SW 1271 (cell line): ENCODE data around the gene SMAD3.

Experiments
- DNase-seq, 2 experiments: peaks; one replicate each; lab custom pipeline; 2025; lab: John Stamatoyannopoulos, UW

SMAD3 gene

DNA sequence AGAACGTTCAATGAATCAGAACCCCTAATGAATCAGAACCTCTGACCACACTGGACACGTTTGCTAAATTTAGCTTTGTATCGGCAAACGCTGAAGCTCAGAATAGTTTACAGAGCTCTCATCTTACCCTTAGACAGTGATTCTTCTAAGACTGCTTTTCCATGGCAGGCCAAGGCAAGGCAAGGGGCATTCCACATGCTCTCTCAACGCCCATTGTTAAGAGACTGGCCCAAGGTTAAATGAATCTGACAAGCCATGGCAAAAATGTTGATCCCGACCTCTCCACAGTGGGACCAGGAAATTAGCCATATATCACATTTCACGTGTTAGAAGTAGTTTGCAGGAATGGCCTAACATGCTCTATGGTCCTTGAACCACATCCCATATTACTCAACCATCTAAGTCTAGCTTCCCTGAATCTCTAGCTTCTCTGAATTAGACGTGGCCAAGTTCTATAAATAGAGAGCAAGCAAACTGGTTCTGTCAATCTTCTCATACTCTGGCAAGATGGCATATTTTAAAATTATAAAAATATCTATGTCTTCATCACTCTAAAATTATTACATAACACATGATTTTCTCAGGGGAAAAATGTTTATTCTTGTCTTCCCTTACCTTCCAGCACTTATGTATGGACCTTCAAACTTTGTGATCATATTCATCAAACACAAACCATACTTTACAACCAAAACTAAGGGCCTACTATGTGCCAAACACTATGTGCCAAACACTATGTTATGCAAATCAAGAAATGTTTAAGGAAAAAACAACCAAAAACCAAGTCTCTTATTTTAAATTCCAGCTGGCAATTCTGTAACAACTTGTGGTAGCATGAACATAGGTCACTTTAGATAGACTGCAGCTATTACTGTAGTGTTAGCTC, 134.7 kb downstream of the SMAD3 start:
- no peak for DNase-seq

DNA sequence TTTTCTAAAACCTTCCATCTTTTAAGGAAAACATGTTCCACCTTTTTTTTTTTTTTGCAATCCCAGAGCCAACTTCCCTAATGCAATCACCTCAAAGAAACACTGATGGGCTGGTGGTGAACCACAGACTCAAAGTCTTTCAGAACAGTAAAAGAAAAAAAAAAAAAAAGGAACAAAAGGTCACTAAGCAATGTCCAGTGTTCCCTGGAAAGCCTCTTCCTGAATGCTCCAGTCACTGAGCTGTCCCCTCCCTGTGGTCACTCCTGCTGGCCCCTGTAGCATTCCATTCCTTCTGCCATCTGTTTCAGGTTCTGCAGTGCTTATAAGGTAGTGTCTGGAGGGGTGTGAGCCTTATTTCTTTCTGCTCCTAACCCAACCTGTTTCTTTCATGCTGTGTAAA, 135.7 kb downstream of the SMAD3 start:
- no peak for DNase-seq

DNA sequence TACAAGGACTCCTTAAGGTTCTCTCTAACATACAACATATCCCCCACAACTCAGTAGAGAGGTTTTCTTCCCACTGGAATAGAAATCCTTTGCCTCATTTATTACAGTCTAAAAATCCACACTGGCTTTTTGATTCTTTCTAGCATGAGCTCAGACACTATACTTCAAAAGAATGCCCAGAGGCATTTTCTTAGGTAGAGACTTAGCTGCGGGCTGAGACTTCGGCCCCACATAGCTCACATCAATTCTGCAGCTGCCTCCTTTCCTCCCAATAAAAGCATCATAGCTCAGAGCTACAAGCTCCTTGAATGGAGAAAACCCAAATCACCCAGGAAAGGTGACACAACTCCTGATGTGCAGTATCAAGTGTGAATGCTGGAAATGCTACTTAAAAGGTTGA, 136.7 kb downstream of the SMAD3 start:
- no peak for DNase-seq

DNA sequence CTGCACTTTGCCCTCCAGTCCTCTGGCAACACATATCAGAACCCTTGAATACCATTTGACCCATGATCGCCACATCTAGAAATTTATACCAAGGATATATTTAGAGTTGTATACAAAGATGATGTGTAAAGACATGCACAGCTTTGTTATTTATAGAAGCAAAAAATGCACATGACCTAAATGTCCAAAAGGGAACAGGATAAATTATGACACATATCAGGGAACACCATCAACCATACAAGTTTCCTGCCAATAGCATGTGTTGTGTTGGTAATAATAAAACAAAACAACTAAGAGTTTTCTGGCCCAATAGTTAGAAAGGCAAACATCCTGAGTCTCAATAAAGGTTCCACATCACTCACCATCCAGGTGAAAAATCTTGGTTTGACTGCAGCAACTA, 137.6 kb downstream of the SMAD3 start:
- no peak for DNase-seq

DNA sequence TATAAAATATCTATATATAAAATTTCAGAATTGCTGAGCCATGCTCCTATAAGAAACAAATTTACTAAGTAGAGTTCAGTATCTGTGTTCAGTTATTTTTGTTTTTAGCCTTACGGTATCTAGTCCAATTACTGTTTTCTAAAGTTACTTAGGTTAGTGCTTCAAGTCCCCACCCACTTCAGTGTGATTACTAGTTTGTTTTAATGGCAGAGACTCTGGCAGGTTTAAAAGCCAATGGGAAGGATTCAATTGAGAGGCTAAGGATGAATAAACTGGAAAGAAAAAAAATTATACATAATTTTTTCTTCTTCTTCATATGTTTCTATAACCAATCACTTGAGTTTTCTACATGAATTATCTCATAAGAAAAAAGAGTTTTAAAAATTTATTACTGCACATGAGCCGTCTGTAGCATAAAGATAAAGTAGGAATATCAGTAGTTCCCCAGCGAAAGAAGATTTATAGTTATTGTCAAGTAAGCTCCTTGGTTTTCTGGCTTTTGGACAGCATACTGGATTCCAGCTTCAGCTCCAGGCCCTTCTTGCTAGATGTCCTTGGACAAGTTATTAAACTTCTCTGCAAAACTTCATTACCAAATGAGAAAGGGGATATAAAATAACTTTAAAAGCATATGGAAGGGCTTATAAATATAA, 142.3 kb downstream of the SMAD3 start:
- DNase-seq, result no peak

DNA sequence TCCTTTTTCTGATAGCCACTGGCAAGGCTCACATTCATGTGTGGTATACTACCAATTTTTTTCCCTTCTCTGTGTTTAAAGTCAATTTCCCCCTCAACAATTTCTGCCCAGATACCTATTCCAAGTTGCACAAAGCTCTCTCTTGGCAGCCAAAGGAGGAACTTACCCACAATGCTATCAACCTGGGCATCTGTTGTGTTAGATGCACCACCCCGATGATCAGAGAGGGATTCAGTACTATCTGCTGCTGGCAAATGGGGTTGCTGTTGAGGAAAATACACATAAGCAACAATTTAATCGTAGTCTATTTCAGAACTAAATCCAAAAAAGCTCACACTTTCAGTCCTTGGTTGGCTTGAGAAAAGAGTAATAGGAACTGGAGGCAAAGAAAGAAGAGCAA, 143.0 kb downstream of the SMAD3 start:
- no peak for DNase-seq

DNA sequence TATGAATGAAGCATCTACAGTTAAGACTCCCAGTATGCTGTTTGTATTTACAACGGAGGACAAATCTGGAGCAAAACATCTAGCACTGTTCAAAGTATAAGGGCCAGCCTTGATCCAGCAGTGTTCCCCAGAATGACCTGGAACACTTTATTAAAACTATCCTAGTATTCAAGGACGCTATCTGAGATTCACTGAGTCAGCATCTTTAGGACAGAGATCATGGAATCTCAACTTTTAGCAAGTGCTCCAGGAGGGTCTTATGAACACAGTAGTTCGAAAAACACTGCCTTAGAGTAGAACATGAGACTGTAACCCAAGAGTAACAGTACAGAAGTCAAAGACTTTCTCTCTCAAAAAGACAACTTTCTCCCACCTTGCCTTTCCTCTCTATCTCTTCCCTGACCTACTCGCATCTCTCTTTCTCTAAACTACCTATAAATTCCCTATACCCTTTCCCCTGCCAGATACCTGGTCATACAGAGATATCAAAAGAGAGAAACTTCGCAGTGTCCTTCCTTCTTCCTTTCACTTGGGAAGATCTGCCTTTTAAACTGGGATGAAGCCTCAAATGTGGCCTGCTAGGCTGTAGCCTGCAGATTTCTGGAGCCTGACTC, 145.3 kb downstream of the SMAD3 start:
- DNase-seq, result no peak

DNA sequence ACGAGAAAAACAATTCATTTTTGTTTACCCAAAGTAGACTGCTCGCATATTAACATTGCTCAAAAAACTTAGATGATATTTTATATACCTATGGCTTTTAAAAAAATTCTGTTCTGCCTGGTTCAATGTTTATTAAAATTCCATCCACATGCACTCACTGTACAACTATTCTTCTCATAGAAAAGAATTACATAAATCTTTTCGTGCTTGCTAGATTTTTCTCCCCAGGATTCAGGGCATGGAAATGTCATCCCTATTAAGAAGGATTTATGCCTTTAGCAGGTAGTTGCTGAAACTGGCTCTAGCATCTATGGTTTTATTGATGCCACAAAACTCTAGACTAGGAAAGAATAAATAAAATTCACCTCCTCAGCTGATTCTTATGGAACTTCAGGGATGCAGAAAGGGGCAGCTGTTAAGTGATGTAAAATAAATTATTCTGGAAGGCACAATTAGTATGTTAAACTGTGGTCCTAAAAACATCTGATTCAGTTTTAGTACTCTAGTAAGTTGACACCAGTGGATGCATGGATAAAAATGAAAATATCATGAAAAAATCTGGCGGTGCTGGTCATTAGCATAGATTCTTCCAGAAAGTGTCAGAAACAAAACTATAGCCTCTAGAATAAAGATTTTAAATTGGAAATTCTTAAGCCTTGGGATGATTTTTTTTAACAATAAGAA, 147.4 kb downstream of the SMAD3 start:
- DNase-seq, result no peak

DNA sequence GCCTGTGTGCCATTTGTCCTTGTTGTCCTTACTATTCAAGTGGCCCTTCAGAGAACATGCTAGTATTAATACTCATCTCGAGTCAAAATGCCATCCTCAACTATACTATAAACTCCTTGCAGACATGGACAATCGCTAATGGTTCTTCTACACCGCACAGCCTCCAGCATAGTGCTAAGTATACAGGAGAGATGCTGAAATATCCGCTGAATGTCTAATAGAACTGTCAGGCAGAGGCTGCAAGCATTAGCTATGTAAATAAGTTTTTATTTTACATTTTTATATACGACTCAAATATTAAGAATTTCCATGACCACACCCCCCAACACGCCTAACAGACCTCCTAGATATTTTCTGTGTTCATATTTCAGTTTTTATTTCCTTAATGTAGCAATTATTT, 149.7 kb downstream of the SMAD3 start:
- no peak for DNase-seq

DNA sequence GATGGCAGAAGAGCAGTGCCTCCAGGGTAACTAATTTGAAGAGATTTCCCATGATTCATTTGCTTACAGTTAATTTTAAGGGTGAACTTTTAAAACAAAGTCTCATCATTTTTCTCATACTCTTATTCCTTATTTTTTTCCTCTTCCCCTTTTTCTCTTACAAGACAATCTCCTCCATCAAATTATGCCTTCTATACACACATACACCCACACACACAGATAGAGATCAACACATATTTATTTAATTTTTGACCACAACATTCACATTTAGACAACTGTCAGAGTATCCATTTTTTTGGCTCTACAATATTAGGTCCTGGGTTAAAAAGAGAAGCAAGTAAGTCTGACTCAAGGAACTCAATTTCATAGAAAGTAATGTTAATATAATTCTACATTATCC, 151.5 kb downstream of the SMAD3 start:
- DNase-seq, result no peak

DNA sequence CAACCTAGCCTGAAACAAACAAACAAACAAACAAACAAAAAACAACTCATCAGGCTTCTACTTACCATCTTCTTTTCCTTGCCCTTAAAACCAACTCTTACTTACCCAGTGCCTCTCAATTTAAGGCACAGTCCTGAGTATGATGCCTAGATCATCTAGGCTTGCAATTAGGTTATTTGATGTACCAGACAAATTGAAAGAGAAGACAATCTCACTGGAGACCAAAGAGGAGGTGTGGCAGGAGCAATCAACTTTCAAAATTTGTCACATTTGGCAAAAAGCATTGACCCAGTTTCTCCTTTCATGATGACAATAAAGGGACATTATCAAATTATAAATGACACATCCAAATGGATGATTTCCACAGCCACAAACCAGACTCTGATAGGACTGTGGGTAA, 153.0 kb downstream of the SMAD3 start:
- DNase-seq, result no peak

DNA sequence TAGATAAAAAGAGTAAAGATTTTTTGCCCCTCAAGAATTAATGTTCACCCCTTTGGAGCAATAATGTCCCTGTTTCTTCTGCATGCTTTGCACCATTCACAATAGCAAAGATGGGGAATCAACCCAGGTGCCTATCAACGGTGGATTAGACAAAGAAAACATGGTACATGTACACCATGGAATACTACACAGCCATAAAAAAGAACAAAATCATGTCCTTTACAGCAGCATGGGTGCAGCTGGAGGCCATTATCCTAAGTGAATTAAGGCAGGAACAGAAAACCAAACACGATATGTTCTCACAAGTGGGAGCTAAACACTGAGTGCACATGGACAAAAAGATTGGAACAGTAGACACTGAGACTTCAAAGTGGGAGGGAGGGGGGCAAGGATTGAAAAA, 153.9 kb downstream of the SMAD3 start:
- DNase-seq, result no peak

DNA sequence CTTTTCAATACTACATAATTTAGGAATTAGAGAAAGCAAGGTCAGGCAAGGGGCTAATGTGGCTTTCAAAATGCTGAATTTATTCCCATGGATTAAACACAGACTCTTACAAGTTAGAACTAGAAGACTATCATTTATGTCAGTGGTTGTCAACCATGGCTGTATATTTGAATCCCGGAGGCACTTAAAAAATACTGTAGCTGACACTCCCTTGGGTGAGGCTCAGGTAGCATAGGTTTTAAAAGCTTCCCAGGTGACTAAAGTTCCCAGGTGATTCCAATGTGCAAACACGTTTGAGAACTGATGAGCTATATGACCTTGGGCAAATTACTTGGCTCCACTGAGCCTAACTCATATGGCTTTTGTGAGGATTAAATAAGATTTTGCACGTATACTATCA, 159.5 kb downstream of the SMAD3 start:
- DNase-seq, result no peak

DNA sequence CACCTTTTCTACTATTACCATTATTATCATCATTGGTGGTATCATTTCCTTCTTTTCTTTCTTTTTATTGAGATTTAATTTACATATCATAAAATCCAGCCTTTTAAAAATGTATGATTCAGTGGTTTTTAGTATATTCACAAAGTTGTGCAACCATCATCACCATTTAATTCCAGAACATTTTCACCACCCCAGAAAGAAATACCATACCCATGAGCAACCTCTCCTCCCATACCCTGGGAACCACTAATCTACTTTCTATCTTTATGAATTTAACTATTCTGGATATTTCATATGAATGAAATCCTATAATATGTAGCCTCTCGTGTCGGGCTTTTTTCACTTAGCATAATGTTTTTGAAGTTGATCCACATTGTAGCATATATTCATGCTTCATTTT, 159.9 kb downstream of the SMAD3 start:
- no peak for DNase-seq

DNA sequence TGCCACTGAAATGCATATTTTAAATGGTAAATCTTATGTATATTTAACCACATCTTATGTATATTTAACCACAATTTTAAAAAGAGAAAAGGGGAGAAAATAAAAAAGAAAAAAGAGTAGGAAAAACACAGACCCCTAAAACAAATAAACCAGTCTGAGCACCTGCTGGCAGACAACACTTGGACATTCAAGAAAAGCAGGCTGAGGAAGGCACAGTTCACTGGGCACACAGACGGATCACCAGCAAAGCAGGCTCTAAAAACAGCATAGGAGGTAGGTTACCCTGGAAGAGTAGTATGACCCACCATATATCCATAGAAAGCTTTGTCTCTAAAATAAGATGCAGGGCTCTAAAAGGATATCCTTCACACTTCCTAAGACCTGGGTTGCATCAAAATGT, 162.0 kb downstream of the SMAD3 start:
- DNase-seq, result no peak

DNA sequence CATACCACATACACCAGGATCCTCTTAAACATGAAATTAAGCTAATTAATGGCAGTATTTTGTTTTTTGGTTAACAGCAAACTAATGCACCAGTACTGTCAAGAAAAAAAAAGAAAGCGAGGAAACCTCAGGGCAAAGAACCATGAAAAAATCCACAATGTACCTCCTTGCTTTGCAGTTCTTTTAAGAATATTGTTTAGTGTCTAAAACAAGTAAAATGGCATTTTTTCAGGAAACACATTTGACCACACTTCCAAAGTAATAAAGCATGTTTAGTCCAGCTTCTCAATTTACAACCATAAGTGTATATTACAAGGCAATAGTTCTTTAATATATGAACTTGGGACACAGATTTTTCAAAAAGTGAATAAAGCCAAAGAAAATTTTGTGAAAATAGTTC, 162.4 kb downstream of the SMAD3 start:
- DNase-seq, result no peak

DNA sequence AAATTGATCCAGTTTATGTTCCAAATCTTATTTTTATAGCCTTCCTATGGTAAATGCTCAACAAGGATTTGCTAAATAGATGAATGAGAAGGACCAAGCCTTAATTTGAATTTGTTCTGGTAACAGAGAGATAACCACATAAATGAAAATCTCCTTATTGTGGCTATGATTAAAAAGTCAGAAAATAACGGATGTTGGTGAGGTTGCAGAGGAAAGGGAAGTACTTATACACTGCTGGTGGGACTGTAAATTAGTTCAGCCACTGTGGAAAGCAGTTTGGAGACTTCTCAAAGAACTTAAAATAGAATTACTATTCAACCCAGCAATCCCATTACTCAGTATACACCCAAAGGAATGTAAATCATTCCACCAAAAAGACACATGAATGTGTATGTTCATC, 162.9 kb downstream of the SMAD3 start:
- DNase-seq, result no peak

DNA sequence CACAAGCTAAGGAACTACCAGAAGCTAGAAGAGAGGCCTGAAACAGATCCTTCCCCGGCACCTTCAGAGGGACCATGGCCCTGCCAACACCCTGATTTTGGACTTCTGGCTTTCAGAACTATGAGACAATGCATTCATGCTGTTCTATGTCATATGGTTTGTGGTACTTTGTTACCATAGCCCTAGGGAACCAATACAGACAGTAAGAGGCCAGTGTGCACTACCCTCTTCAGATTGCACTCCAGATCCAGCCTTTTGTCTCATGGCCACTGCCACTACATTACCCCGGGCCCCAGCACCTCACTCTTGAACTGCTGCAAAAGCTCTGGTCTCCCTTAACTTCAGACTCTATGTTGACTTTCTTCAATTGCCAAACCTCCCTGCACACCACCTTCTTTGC, 165.1 kb downstream of the SMAD3 start:
- DNase-seq, result no peak

DNA sequence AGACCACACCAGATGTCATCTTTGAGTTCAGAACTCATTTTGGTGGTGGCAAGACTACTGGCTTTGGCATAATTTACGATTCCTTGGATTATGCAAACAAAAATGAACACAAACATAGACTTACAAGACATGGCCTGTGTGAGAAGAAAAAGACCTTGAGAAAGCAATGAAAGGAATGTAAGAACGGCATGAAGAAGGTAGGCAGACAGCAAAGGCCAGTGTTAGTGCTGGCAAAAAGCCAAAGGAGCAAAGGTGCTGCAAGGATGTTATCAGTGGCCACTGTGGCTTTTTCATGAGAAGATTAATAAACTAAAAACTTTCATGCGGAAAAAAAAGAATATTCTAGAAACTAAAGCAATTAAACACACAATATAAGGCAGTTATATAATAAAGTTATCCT, 167.2 kb downstream of the SMAD3 start:
- DNase-seq, result no peak

DNA sequence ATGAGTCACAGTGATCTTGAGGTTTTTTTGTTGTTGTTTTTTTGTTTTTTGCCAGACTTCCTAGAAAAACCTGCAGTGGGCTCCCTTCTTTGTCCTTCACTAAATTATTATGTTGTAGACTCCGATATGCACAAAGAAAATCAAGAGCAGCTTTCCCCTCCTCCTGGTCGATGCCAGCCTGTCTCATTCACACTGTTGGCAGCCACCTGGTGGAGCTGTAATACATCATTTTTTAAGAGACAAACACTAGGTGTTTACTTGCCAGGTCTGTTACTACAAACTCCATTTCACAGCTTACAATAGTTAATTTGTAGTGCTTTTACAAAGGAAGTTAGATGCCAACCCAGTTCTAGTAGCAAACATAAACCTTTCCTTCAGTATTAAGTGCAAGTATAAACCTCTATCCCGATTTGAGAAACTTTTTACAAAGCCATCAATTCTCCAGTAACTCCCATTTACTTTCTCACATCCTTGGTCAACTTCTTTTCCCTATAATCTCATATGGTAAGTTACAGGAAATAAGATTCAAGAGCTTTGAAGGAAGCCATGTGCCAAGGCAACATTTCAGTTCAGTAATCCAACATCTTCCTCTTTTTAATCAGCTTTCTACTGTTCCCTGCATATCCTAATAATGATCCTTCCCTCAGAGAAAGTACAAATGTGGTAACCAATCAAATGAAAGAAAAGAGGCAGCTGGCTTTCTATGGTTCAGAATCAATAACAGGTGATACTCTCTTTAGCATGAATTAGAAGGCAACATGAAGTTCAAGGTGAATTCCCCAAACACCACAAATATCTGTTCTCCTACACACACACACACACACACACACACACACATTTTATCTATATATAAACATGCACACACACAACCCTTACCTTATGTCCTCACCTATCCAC, 175.1 kb downstream of the SMAD3 start:
- DNase-seq, result peak in 1 of 2 experiments; percentile 49

DNA sequence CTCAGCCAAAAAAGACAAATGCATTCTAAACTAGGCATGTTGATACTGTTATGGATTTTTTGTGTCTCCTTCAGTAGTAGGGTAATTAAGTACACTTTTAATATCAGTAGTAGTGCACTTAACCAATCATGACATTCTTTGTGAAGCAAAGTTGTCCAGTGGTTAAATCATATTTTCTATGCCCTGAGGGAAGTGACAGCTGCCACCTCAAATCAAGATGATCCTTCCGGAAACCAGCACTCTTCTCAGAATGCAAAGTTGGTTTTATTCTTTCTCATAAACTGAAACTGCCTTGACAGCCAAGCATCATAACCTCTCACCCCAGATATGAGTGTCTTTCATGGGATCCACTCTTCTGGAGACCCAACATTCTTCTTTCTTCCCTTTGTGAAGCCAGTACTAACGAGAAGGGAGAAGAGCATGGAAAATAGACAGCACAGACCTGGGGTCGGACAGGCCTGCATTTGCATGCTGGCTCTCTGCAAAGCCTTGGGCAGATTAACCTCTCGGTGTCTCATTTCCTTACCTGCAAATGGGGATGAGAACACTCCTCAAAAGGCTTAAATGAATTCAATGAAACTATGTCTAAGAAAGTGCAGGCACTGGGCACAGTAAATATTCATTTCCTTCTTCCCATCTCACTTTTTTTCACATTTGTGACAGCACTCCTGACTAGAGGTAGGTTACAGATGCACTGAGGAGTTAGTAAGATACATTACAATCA, 175.9 kb downstream of the SMAD3 start:
- no peak for DNase-seq
